NCI-H510A (cell line): Measurements from ENCODE around the gene ELMO3.

Experiments used
- DNase-seq: peaks from one replicate; lab custom pipeline; 2025; lab: John Stamatoyannopoulos, UW

ELMO3 gene

GRCh38 chr16:67164599-67165061 lies 34.3 kb upstream of the ELMO3 start, which contains the start of gene HSF4:
HSF4 (plus strand) TSS chr16:67164745; CDS start chr16:67164812, 67 bp downstream.
- DNase-seq: no peak

GRCh38 chr16:67165121-67166078 lies 33.5 kb upstream of the ELMO3 start:
- DNase-seq: no peak

GRCh38 chr16:67166110-67166547 lies 32.8 kb upstream of the ELMO3 start:
- DNase-seq: no peak

GRCh38 chr16:67166598-67167168 lies 32.2 kb upstream of the ELMO3 start:
- no peak for DNase-seq

- no peak for DNase-seq
Observed at GRCh38 chr16:67167588-67167987, 31.3 kb upstream of the ELMO3 start.

- DNase-seq: no peak
Observed at GRCh38 chr16:67169011-67169451, 29.9 kb upstream of the ELMO3 start.

- DNase-seq: no peak
Observed at GRCh38 chr16:67169642-67170167, 29.2 kb upstream of the ELMO3 start.

GRCh38 chr16:67170168-67170948 lies 28.6 kb upstream of the ELMO3 start, which contains the start of gene NOL3:
NOL3 (plus strand) TSS chr16:67170538.
- DNase-seq: peak; percentile 78

GRCh38 chr16:67170949-67171649 lies 27.8 kb upstream of the ELMO3 start:
- DNase-seq: no peak

GRCh38 chr16:67173323-67173722 lies 25.6 kb upstream of the ELMO3 start:
- no peak for DNase-seq

- DNase-seq: peak; percentile 66
Observed at GRCh38 chr16:67173808-67174705, 24.9 kb upstream of the ELMO3 start.

GRCh38 chr16:67174706-67175231 lies 24.2 kb upstream of the ELMO3 start:
- DNase-seq: no peak

GRCh38 chr16:67176662-67177061 lies 22.3 kb upstream of the ELMO3 start:
- DNase-seq: no peak

GRCh38 chr16:67177743-67178699 lies 20.9 kb upstream of the ELMO3 start:
- DNase-seq: peak; percentile 87

- no peak for DNase-seq
Observed at GRCh38 chr16:67179421-67180080, 19.4 kb upstream of the ELMO3 start.

- no peak for DNase-seq
Observed at GRCh38 chr16:67180166-67180565, 18.8 kb upstream of the ELMO3 start.

GRCh38 chr16:67181346-67181745 lies 17.6 kb upstream of the ELMO3 start:
- no peak for DNase-seq

- DNase-seq: no peak
Observed at GRCh38 chr16:67182288-67182687, 16.6 kb upstream of the ELMO3 start.
